Progenitor cell of endocrine pancreas (in vitro differentiated cells): ENCODE data around the gene PMEPA1. TPM values are rescaled to one million over a fixed set of nuclear protein-coding genes. Genes with fewer than 3 reads are reported as not detected.

Source experiments
- DNase-seq: peaks from one replicate; pipeline ENCODE4 v3.0.0; 2021; ENCODE audit warnings: low spot score; ENCODE audit not compliant: unreplicated experiment
- H3K27ac Mint-ChIP-seq: 2 replicates; pipeline ENCODE4 v1.8.0; 2021; ENCODE audit warnings: mild to moderate bottlenecking, moderate library complexity, mixed read lengths
- H3K27me3 Mint-ChIP-seq: 2 replicates; pipeline ENCODE4 v1.8.0; 2021; ENCODE audit warnings: mixed read lengths
- H3K36me3 Mint-ChIP-seq: 2 replicates; pipeline ENCODE4 v1.8.0; 2022; ENCODE audit warnings: mixed read lengths; ENCODE audit not compliant: insufficient read depth
- H3K4me1 Mint-ChIP-seq: 2 replicates; pipeline ENCODE4 v1.8.0; 2021; ENCODE audit warnings: low read depth, mixed read lengths
- H3K4me3 Mint-ChIP-seq: 2 replicates; pipeline ENCODE4 v1.8.0; 2021; ENCODE audit warnings: low read depth, mild to moderate bottlenecking, moderate library complexity, mixed read lengths
- H3K9me3 Mint-ChIP-seq: 2 replicates; pipeline ENCODE4 v1.8.0; 2021; ENCODE audit warnings: low read depth, mixed read lengths
- total RNA-seq: library from RNA; stranded (reverse); gene quantifications from 2 replicates; pipeline ENCODE4 v1.2.1, GENCODE V29; 2021
- TF ChIP-seq, protein P1 (sequence below): fragments of 200-600 bp; sonication (generic); IDR thresholded peaks from one replicate; pipeline ENCODE4 v1.5.0; 2021; ENCODE audit warnings: antibody characterized with exemption, mild to moderate bottlenecking; ENCODE audit not compliant: unreplicated experiment

The PMEPA1 gene
- total RNA-seq, 1 donor from 2014 or later = 9.1 TPM

DNA sequence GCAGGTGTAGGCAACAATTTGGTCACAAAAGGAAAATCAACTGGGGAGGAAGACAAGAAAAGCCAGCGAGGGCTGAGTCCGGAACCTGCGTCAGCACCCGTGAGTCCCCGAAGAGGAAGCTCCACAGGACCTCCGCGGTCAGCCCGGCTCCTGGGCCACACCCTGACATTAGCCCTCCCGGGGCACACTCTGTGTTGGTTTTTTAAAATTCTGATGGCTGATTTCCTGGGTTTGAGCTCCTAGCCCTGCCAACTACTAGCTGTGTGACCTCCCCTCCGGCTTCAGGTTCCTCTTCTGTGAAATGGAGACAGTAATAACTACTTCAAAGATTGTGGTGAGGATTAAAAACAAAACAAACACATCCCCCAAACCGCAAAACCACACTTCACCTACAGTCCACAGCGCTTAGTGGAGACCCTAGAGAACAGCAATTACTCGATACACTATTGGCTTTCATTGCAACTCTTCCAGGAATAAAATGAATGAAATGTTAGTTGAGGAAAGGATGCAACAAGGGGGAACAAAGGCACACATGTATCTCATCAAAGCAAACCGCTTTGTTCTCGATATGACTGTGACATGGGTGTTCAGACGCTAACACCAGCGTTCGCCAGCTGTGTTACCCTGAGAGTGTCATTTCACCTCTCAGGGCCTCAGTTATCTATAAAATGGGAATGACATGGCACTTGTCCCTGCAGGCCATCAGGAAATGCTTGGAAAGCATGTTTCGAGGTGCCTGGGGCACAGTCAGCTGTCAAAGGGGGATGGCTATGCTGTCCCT, 90.6 kb downstream of the PMEPA1 start:
- Mint-ChIP-seq H3K27ac (no peak overlapping the region), H3K4me1 (no peaks in the 10 kb centered on the region), H3K36me3 (no peaks in the 10 kb centered on the region), H3K4me3 (no peak overlapping the region), H3K9me3 (no peaks in the 10 kb centered on the region), H3K27me3 (peaks cover 31% of the 10 kb centered on the region)
- DNase-seq = no peak
- TF ChIP-seq, protein P1, sequence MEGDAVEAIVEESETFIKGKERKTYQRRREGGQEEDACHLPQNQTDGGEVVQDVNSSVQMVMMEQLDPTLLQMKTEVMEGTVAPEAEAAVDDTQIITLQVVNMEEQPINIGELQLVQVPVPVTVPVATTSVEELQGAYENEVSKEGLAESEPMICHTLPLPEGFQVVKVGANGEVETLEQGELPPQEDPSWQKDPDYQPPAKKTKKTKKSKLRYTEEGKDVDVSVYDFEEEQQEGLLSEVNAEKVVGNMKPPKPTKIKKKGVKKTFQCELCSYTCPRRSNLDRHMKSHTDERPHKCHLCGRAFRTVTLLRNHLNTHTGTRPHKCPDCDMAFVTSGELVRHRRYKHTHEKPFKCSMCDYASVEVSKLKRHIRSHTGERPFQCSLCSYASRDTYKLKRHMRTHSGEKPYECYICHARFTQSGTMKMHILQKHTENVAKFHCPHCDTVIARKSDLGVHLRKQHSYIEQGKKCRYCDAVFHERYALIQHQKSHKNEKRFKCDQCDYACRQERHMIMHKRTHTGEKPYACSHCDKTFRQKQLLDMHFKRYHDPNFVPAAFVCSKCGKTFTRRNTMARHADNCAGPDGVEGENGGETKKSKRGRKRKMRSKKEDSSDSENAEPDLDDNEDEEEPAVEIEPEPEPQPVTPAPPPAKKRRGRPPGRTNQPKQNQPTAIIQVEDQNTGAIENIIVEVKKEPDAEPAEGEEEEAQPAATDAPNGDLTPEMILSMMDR = no peak

DNA sequence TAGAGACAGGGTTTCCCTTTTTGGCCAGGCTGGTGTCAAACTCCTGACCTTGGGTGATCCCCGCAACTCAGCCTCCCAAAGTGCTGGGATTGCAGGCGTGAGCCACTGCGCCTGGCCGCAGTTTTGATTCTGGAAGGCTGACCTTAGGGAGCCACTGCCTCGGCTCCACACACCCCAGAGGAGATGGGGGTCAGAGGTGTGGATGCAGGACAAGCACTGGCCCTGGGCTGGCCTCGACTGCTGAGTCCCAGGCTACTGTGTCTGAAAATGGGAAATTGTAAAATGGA, 91.1 kb downstream of the PMEPA1 start:
- Mint-ChIP-seq H3K9me3 (no peaks in the 10 kb centered on the region), H3K4me3 (no peak overlapping the region), H3K27me3 (peaks cover 29% of the 10 kb centered on the region), H3K4me1 (no peaks in the 10 kb centered on the region), H3K36me3 (no peaks in the 10 kb centered on the region), H3K27ac (no peak overlapping the region)
- TF ChIP-seq, protein P1 = no peak
- no peak for DNase-seq

DNA sequence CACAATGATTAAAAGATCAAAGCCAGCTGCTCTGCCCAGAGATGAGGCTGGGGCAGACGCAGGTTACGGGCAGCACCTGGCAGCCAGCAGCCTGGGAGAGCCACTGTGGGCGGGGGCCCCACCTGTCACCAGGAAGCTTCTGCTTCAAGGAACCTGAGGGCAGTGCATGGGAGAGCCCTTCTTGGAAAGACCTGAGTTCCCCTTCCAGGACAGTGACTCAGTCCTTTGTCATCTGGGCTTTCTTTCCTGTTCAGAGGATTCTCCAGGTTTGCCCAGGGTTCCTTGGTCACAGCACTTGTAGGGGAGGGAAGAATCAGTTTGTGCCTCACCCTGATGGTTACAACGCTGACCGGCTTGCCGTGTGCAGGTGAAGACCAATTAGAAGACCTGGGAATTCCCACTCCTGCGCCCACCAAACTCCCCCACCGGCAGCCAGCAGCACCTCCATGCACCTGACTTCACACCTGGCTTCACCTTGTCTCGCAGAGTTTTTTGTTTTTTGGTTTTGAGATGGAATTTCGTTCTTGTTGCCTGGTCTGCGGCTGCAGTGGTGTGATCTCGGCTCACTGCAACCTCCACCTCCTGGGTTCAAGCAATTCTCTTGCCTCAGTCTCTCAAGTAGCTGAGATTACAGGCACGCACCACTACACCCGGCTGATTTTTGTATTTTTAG, 91.6 kb downstream of the PMEPA1 start:
- H3K27me3 Mint-ChIP-seq = peaks cover 29% of the 10 kb centered on the region
- H3K36me3 Mint-ChIP-seq = no peaks in the 10 kb centered on the region
- TF ChIP-seq, protein P1 = no peak
- no peak overlapping the region for H3K27ac Mint-ChIP-seq
- H3K4me3 Mint-ChIP-seq = no peak overlapping the region
- no peak for DNase-seq
- no peaks in the 10 kb centered on the region for H3K4me1 Mint-ChIP-seq
- H3K9me3 Mint-ChIP-seq = no peaks in the 10 kb centered on the region

DNA sequence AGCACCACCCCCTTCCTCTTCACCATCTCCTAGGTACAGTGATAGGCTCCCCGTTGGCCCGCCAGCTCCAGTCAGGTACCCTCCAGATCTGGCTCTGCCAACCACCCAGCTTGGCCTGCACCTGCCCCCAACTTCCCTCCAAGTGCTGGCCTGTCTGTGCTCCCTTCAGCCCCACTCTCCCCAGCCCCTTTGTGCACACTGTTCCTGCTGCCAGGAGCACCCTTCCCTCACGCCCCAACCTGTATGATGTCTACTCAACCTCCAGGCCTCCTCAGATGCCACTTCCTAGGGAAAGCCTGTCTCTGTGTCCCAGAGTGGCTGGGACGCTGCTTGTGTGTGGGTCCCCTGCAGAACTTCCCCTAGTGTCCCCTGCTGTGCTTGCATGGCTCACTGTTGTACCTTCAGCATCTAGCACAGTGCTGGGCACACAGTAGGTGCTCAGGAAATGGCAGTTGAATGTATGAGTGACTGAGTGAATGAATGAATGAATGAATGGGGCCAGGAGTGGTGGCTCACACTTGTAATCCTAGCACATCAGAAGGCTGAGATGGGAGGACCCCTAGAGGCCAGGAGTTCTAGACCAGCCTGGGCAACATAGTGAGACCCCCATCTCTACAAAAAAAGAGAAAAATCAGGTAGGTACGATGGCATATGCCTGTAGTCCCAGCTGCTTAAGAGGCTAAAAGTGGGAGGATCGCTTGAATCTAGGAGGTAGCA, 92.6 kb downstream of the PMEPA1 start:
- no peak overlapping the region for H3K4me3 Mint-ChIP-seq
- no peak overlapping the region for H3K27ac Mint-ChIP-seq
- no peak for DNase-seq
- H3K9me3 Mint-ChIP-seq = no peaks in the 10 kb centered on the region
- peaks cover 23% of the 10 kb centered on the region for H3K27me3 Mint-ChIP-seq
- no peaks in the 10 kb centered on the region for H3K4me1 Mint-ChIP-seq
- TF ChIP-seq, protein P1 = no peak
- no peaks in the 10 kb centered on the region for H3K36me3 Mint-ChIP-seq

DNA sequence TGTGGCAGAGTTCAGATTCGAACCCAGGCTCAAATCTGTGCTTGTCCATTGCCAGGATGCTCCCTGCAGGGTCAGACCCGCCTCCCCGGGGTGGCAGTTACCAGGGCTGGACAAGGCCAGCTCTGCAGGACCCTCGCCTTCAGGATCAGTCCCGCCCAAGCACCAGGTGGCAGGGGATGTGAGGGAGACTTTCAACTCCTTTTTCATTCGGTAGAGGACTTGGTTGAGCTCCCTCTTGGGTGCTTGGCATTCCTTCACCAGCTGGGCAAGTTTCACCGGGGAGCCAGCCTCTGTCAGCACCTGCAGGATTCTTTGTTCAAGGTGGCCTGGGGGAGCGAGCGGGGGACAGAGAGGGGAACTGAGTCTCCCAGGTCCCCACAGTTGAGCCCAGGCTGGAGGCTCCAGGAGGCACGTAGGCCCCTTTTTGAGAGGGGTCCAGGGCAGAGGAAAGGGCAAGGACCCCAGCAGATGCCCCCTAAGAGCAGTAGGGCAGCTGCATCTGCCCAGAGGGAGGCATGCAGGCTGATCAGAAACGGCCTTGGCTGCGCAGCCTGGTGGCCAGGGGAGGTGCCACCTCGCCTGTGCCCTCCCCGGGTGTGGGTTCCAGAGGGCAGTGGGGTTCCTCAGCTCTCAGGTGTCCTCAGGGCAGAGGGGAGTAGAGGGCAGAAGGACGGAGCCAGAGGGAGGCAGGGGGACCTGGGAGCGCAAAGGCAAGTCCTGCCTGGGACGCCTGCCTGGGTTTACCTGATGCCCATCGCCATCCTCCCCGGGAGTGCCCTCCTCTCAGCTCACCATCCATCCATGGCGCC, 93.5 kb downstream of the PMEPA1 start:
- no peaks in the 10 kb centered on the region for H3K4me1 Mint-ChIP-seq
- DNase-seq = no peak
- H3K27ac Mint-ChIP-seq = no peak overlapping the region
- TF ChIP-seq, protein P1 = no peak
- H3K4me3 Mint-ChIP-seq = no peak overlapping the region
- H3K27me3 Mint-ChIP-seq = peaks cover 23% of the 10 kb centered on the region
- no peaks in the 10 kb centered on the region for H3K36me3 Mint-ChIP-seq
- H3K9me3 Mint-ChIP-seq = no peaks in the 10 kb centered on the region
